Smooth muscle cell (in vitro differentiated cells): Measurements from ENCODE around the gene CD38. TPM values are rescaled to one million over a fixed set of nuclear protein-coding genes. Genes with fewer than 3 reads are reported as not detected.

ENCODE experiments used
- DNase-seq: peaks from one replicate; lab custom pipeline; 2025; ENCODE audit not compliant: unreplicated experiment; lab: John Stamatoyannopoulos, UW
- H2AFZ ChIP-seq: fragments of 200-600 bp; sonication (generic); 2 replicates; pipeline ENCODE4 v1.6.0; 2016; ENCODE audit warnings: antibody characterized with exemption, low read depth, mild to moderate bottlenecking
- H3F3A ChIP-seq: fragments of 200-600 bp; sonication (generic); 2 replicates; pipeline ENCODE4 v1.6.0; 2017; ENCODE audit warnings: antibody characterized with exemption, low read depth
- H3K27ac ChIP-seq: fragments of 200-600 bp; sonication (generic); 2 replicates; pipeline ENCODE4 v1.5.1; 2016; ENCODE audit warnings: low read depth, mild to moderate bottlenecking
- H3K27me3 ChIP-seq: fragments of 200-600 bp; sonication (generic); 2 replicates; pipeline ENCODE4 v1.6.1; 2016; ENCODE audit warnings: low read depth, mild to moderate bottlenecking
- H3K36me3 ChIP-seq: fragments of 200-600 bp; sonication (generic); 2 replicates; pipeline ENCODE4 v1.5.1; 2016; ENCODE audit warnings: low read depth
- H3K4me1 ChIP-seq: fragments of 200-600 bp; sonication (generic); 2 replicates; pipeline ENCODE4 v1.5.1; 2016; ENCODE audit warnings: low read depth
- H3K4me2 ChIP-seq: fragments of 200-600 bp; sonication (generic); 2 replicates; pipeline ENCODE4 v1.6.0; 2016; ENCODE audit warnings: mild to moderate bottlenecking
- H3K4me3 ChIP-seq: fragments of 200-600 bp; sonication (generic); 2 replicates; pipeline ENCODE4 v1.5.1; 2016; ENCODE audit warnings: mild to moderate bottlenecking
- H3K79me2 ChIP-seq: fragments of 200-600 bp; sonication (generic); 2 replicates; pipeline ENCODE4 v1.6.0; 2016; ENCODE audit warnings: low read depth, mild to moderate bottlenecking
- H3K9ac ChIP-seq: fragments of 200-600 bp; sonication (generic); 2 replicates; pipeline ENCODE4 v1.6.0; 2016; ENCODE audit warnings: low read depth
- H3K9me3 ChIP-seq: fragments of 200-600 bp; sonication (generic); replicated peaks from 2 replicates; pipeline ENCODE4 v1.5.1; 2016; ENCODE audit warnings: low read depth
- H4K20me1 ChIP-seq: fragments of 200-600 bp; sonication (generic); 2 replicates; pipeline ENCODE4 v1.6.0; 2016; ENCODE audit warnings: low read depth
- WGBS: methylation state at CpG from one replicate; pipeline ENCODE4 v1.1.7; 2016; ENCODE audit warnings: low lambda C conversion rate; 5-methylcytosine and 5-hydroxymethylcytosine counted together
- polyA plus RNA-seq: library from polyadenylated mRNA; unstranded; fragments of >200 nt; fragmentation: Nextera tagmentation; extraction: Ambion mirVana; gene quantifications from 2 replicates; pipeline ENCODE4 v1.2.1, GENCODE V29; 2016
- total RNA-seq: library from RNA; depleted of rRNA; stranded (reverse); fragments of >200 nt; gene quantifications from 2 replicates; pipeline ENCODE4 v1.2.3, GENCODE V29; 2014
- TF ChIP-seq, protein P1 (sequence below): fragments of 200-600 bp; sonication (generic); IDR thresholded peaks from 2 replicates; pipeline ENCODE4 v1.5.1; 2017; ENCODE audit warnings: borderline replicate concordance, mild to moderate bottlenecking, antibody characterized with exemption; ENCODE audit not compliant: insufficient read depth, poor library complexity, severe bottlenecking

CD38 gene
- total and polyA plus RNA-seq, 2 experiments from 2014 or later, result not detected

DNA sequence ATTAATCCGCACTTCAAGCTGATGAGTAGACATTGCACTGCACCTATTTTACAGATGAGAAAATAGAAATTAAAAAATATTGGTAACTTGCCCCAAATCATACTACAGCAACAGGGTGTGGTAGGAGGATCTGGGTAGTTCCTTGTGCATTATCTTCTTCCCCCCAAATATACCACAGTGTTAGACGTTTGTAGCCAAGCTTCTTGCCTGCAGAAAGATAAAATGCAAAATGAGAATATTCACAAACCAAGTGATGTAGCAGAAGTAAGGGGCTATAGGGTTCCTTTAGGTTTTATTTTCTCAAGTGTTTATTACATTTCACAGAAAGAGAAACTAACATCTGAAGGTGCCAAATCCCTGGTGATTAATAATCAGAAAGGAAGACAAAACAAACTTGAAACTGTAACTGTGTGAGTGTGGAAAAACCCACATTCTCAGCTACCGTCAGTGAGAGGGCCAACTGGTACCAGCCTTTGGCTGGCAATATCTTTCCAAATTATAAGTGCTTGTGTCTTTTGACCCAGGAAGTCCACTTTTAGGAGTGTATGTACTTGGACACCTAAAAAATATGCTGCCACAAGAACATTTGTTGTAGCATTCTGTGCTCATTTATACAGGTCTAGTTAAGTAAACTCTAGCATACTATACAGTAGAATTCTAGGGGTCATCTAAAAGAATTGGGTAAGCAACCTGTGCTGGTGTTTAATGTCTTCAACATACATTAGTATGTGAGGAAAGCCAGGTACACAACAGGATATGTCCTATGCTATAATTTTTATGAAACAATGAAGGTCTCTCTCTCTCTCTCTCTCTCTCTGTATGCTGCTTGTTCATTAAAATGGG is 6.7 kb upstream of the CD38 start:
- no peak for DNase-seq
- no peaks in the 10 kb centered on the region for H3K9me3 ChIP-seq
- H3F3A ChIP-seq, result no peaks in the 10 kb centered on the region
- TF ChIP-seq, protein P1, sequence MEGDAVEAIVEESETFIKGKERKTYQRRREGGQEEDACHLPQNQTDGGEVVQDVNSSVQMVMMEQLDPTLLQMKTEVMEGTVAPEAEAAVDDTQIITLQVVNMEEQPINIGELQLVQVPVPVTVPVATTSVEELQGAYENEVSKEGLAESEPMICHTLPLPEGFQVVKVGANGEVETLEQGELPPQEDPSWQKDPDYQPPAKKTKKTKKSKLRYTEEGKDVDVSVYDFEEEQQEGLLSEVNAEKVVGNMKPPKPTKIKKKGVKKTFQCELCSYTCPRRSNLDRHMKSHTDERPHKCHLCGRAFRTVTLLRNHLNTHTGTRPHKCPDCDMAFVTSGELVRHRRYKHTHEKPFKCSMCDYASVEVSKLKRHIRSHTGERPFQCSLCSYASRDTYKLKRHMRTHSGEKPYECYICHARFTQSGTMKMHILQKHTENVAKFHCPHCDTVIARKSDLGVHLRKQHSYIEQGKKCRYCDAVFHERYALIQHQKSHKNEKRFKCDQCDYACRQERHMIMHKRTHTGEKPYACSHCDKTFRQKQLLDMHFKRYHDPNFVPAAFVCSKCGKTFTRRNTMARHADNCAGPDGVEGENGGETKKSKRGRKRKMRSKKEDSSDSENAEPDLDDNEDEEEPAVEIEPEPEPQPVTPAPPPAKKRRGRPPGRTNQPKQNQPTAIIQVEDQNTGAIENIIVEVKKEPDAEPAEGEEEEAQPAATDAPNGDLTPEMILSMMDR, result no peak
- H3K79me2 ChIP-seq, result no peaks in the 10 kb centered on the region
- no peak overlapping the region for H3K4me2 ChIP-seq
- H3K9ac ChIP-seq, result no peak overlapping the region
- no peak overlapping the region for H3K27ac ChIP-seq
- 84% methylated on average over 3 of the region's 3 CpGs for WGBS
- H3K4me3 ChIP-seq, result no peak overlapping the region
- no peaks in the 10 kb centered on the region for H3K36me3 ChIP-seq
- H3K4me1 ChIP-seq, result no peaks in the 10 kb centered on the region
- no peak overlapping the region for H2AFZ ChIP-seq
- peaks cover 53% of the 10 kb centered on the region for H3K27me3 ChIP-seq
- no peaks in the 10 kb centered on the region for H4K20me1 ChIP-seq

DNA sequence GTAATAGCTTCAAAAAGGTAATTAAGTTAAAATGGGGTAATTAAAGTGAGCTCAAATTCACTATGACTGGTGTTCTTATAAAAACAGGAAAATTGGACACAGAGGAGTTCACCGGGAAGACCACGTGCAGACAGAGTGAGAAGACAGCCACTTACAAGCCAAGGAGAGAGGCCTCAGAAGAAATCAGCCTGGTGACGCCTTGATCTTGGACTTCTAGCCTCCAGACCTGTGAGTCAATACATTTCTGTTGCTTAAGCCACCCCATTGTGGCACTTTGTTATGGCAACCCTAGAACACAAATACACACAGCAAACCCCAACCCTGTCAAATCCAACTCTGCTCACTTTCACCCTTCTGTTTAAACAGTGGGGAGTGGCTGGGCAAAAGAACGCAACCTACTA is 4.1 kb upstream of the CD38 start:
- no peaks in the 10 kb centered on the region for H3K4me1 ChIP-seq
- H3K27me3 ChIP-seq, result peaks cover 79% of the 10 kb centered on the region
- H3K79me2 ChIP-seq, result no peaks in the 10 kb centered on the region
- H3F3A ChIP-seq, result no peaks in the 10 kb centered on the region
- no peaks in the 10 kb centered on the region for H4K20me1 ChIP-seq
- no peak overlapping the region for H3K4me2 ChIP-seq
- H3K9ac ChIP-seq, result no peak overlapping the region
- TF ChIP-seq, protein P1, result no peak
- DNase-seq, result no peak
- 90% methylated on average over 4 of the region's 4 CpGs for WGBS
- H3K36me3 ChIP-seq, result no peaks in the 10 kb centered on the region
- no peak overlapping the region for H2AFZ ChIP-seq
- H3K4me3 ChIP-seq, result no peak overlapping the region
- H3K27ac ChIP-seq, result no peak overlapping the region
- H3K9me3 ChIP-seq, result no peaks in the 10 kb centered on the region

DNA sequence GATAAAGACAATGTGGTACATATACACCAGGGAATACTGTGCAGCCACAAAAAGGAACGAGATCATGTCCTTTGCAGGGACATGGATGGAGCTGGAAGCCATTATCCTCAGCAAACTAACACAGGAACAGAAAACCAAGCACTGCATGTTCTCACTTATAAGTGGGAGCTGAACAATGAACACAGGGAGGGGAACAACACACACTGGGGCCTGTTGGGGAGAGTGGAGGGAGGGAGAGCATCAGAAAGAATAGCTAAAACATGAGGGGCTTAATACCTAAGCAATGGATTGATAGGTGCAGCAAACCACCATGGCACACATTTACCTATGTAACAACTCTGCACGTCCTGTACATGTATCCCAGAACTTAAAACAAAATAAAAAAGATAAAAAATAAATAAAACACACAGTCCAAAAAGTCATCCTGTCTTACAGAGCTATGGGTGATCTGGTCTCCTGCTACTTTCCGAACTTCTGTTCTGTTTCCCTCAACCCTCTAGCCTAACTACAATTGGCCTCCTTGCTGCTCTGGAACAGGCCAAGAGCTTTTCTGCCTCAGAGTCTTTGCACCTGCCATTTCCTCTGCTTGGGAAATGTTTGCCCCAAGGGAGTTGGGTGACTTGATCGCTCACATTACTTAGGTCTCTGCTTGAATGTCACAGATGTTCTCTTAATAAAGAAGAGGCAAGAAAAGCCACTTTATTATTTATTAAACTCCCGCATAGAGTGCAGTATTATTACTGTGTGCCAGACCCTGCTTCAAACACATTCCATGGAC is 1.1 kb upstream of the CD38 start:
- Histone ChIP-seq H3K27me3 (peaks cover 91% of the 10 kb centered on the region), H3K36me3 (no peaks in the 10 kb centered on the region), H3K4me2 (no peak overlapping the region), H2AFZ (no peak overlapping the region), H3K9ac (no peak overlapping the region), H3F3A (no peaks in the 10 kb centered on the region), H3K4me3 (no peak overlapping the region), H4K20me1 (no peaks in the 10 kb centered on the region), H3K27ac (no peak overlapping the region), H3K9me3 (no peaks in the 10 kb centered on the region), H3K79me2 (no peaks in the 10 kb centered on the region), H3K4me1 (peaks cover 4% of the 10 kb centered on the region)
- 88% methylated on average over 5 of the region's 5 CpGs for WGBS
- TF ChIP-seq, protein P1, result no peak
- no peak for DNase-seq
